Endothelial cell of umbilical vein (primary cell): ENCODE measurements around the gene TCF7. TPM values are rescaled to one million over a fixed set of nuclear protein-coding genes. Genes with fewer than 3 reads are reported as not detected.

Experiments
- BruUV-seq: library from RNA; stranded (reverse); fragments of 400-500 nt; replicated peaks from 2 replicates; lab custom pipeline; 2021; lab: Mats Ljungman, UMichigan
- CTCF ChIA-PET: fragments of 300-600, 350-600 bp; sonication (Branson Sonifier 250); formaldehyde crosslinking; loops from one replicate; lab custom pipeline; 2021; ENCODE audit warnings: antibody characterized with exemption, inconsistent platforms; lab: Charles Lee
- POLR2A ChIA-PET: fragments of 300-600, 350-600 bp; sonication (Branson Sonifier 250); formaldehyde crosslinking; loops from one replicate; lab custom pipeline; 2021; ENCODE audit warnings: antibody characterized with exemption, inconsistent platforms; lab: Charles Lee
- DNase-seq: peaks from one replicate; pipeline ENCODE4 v3.0.0-alpha.2; 2011; ENCODE audit warnings: low read depth, low spot score
- FAIRE-seq: peaks from 2 replicates; lab custom pipeline; 2011; peaks lifted over from hg19 to GRCh38; lab: Jason Lieb, UNC
- H2AFZ ChIP-seq: 2 replicates; pipeline ENCODE4 v1.6.0; 2012; ENCODE audit warnings: low read depth, low read length, control low read depth, inconsistent platforms
- H3K27ac ChIP-seq: 2 replicates; pipeline ENCODE4 v1.5.1; 2011; ENCODE audit warnings: low read depth, mild to moderate bottlenecking, control low read depth, low read length, moderate library complexity; ENCODE audit not compliant: insufficient read depth
- H3K27me3 ChIP-seq, 2 experiments: 2 replicates each; pipeline versions ENCODE4 v1.6.0 to v1.6.1; 2011; ENCODE audit warnings: low read length in 2 of 2, mixed read lengths in 1 of 2; ENCODE audit not compliant: control insufficient read depth in 2 of 2, insufficient read depth in 2 of 2
- H3K36me3 ChIP-seq, 2 experiments: 2 replicates in 1 of 2; 3 replicates in 1 of 2; pipeline ENCODE4 v1.5.1; 2011; ENCODE audit warnings: low read length in 2 of 2, mild to moderate bottlenecking in 1 of 2, moderate library complexity in 1 of 2; ENCODE audit not compliant: control insufficient read depth in 2 of 2, insufficient read depth in 2 of 2; ENCODE audit errors: extremely low read depth in 1 of 2
- H3K4me1 ChIP-seq: 3 replicates; pipeline ENCODE4 v1.5.1; 2011; ENCODE audit warnings: mild to moderate bottlenecking, low read length; ENCODE audit not compliant: control insufficient read depth, insufficient read depth; ENCODE audit errors: extremely low read depth
- H3K4me2 ChIP-seq: 2 replicates; pipeline ENCODE4 v1.6.1; 2011; ENCODE audit warnings: low read length, control low read depth, mixed read lengths; ENCODE audit not compliant: insufficient read depth
- H3K4me3 ChIP-seq, 3 experiments: fragments of 200-600 bp in 1 of 3; sonication (generic), shearing (Covaris generic) in 1 of 3; replicated peaks in 1 of 3; 2 replicates each; pipeline ENCODE4 v1.5.1; 2011 to 2016; ENCODE audit warnings: control low read depth in 3 of 3, low read length in 3 of 3, mild to moderate bottlenecking in 2 of 3, inconsistent platforms in 1 of 3, low read depth in 1 of 3, moderate library complexity in 1 of 3; ENCODE audit not compliant: insufficient read depth in 1 of 3
- H3K79me2 ChIP-seq: 2 replicates; pipeline ENCODE4 v1.6.0; 2012; ENCODE audit warnings: low read length, inconsistent platforms; ENCODE audit not compliant: control insufficient read depth, insufficient read depth
- H3K9ac ChIP-seq: replicated peaks from 2 replicates; pipeline ENCODE3; 2011; ENCODE audit warnings: low read length, control low read depth; ENCODE audit not compliant: insufficient read depth; ENCODE audit errors: extremely low read depth
- H3K9me1 ChIP-seq: replicated peaks from 3 replicates; pipeline ENCODE4 v1.6.0; 2011; ENCODE audit warnings: mild to moderate bottlenecking, low read length; ENCODE audit not compliant: control insufficient read depth, insufficient read depth; ENCODE audit errors: extremely low read depth
- H3K9me3 ChIP-seq: replicated peaks from 2 replicates; pipeline ENCODE4 v1.5.1; 2012; ENCODE audit warnings: low read length, inconsistent platforms; ENCODE audit not compliant: control insufficient read depth, insufficient read depth
- H4K20me1 ChIP-seq: replicated peaks from 2 replicates; pipeline ENCODE3; 2011; ENCODE audit warnings: mild to moderate bottlenecking, low read length; ENCODE audit not compliant: control insufficient read depth, insufficient read depth; ENCODE audit errors: extremely low read depth
- EZH2 ChIP-seq: IDR thresholded peaks from 2 replicates; pipeline ENCODE4 v1.6.1; 2012; ENCODE audit warnings: borderline replicate concordance, low read depth, mild to moderate bottlenecking, moderate library complexity, low read length, inconsistent platforms; ENCODE audit not compliant: severe bottlenecking
- FOS ChIP-seq: IDR thresholded peaks from 2 replicates; pipeline ENCODE4 v1.6.1; 2011; ENCODE audit warnings: mild to moderate bottlenecking, low read length, moderate library complexity, borderline replicate concordance; ENCODE audit not compliant: insufficient read depth
- GATA2 ChIP-seq: IDR thresholded peaks from 2 replicates; pipeline ENCODE4 v1.7.0; 2011; ENCODE audit warnings: low read depth, mild to moderate bottlenecking, moderate library complexity, mixed read lengths, low read length; ENCODE audit not compliant: insufficient read length, insufficient read depth
- JUN ChIP-seq: IDR thresholded peaks from 2 replicates; pipeline ENCODE4 v1.6.1; 2011; ENCODE audit warnings: borderline replicate concordance, low read depth; ENCODE audit not compliant: insufficient read length, insufficient read depth
- MYC ChIP-seq: IDR thresholded peaks from one replicate; pipeline ENCODE4 v1.6.1; 2011; ENCODE audit warnings: mild to moderate bottlenecking, low read depth, low read length
- POLR2A ChIP-seq: IDR thresholded peaks from 2 replicates; pipeline ENCODE4 v1.6.1; 2012; ENCODE audit warnings: low read depth, mild to moderate bottlenecking, control low read depth, low read length
- POLR2AphosphoS5 ChIP-seq: IDR thresholded peaks from 2 replicates; pipeline ENCODE4 v1.6.1; 2012; ENCODE audit warnings: low read depth, mild to moderate bottlenecking, control low read depth, low read length, moderate library complexity; ENCODE audit not compliant: insufficient read depth
- dilution Hi-C: fragments of 300-500 bp; cut with MboI; formaldehyde crosslinking; loops from one replicate; pipeline ENCODE4 v1.15.0; 2019; ENCODE audit warnings: low sequenced_read_pairs; ENCODE audit not compliant: extremely low pct_ligation_motif_present
- intact Hi-C: fragments of 100-400 bp; cut with micrococcal nuclease; formaldehyde crosslinking; loops from one replicate; pipeline ENCODE4 v1.10.0; 2022
- polyA plus RNA-seq, 4 experiments: library from polyadenylated mRNA; depleted of rRNA in 3 of 4; stranded (reverse) in 3 of 4; unstranded in 1 of 4; fragments of >200 nt; gene quantifications; 2 replicates each; pipeline versions ENCODE4 v1.2.1 to v1.2.3, GENCODE V29; 2011 to 2012; ENCODE audit warnings: missing spikeins in 1 of 4
- total RNA-seq: library from RNA; stranded (reverse); gene quantifications from 2 replicates; pipeline ENCODE4 v1.2.3, GENCODE V29; 2021
- TF ChIP-seq, protein P1 (sequence below): IDR thresholded peaks from 2 replicates; pipeline ENCODE4 v1.6.1; 2011; ENCODE audit not compliant: insufficient read depth, insufficient read length
- TF ChIP-seq, protein P2 (sequence below), 2 donors: IDR thresholded peaks; 1 replicate in 1 of 2; 2 replicates in 1 of 2; pipeline ENCODE4 v1.5.1; 2011; ENCODE audit warnings: low read length in 2 of 2, mild to moderate bottlenecking in 2 of 2, moderate library complexity in 2 of 2, control low read depth in 1 of 2, inconsistent platforms in 1 of 2, low read depth in 1 of 2; ENCODE audit not compliant: insufficient read depth in 1 of 2; ENCODE audit errors: extremely low read depth in 1 of 2

TCF7 gene
- total and polyA plus RNA-seq, 2 donors (not counting 3 experiments of a cell fraction or from before 2014, with no cell fraction given), result 1.8 to 2.5 TPM

DNA sequence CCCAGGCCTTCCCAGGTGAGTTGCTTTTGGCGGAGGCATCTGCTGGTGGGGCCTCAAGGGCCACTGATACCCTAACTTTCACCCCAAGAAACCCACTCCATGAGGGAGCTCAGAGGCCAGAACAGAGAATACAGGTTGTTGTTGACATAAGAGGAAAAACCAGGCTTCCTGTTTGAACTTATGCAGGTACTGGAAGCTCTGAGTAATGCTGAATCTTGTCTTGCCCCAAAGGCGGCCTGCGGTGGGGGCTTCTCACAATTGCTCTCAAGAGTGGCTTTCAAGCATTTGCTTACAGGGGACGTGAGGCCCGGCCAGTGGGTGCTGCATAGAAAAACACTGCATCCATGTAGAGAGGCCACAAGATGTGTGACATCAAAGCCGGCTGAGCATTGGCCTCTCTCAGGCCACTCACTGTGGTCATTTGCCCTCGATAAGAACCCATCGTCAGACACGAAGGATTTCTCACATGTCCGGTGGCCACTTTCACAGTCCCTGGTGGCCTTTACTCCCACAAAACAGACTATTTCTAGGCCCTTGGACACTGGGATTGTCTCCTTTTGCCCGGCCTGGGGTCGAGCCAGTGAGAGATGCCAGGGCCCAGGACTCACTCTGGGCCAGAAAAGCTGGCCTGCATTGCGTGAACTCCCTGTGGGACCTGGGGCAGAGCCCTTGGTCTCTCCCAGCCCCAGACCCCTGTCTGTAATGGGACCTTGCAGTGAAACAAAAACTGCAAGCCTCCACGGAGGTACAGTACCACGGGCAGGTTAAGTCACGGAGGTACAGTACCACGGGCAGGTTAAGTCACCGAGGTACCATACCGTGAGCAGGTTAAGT lies 34.5 kb upstream of the TCF7 start:
- dilution Hi-C loops (no loop called here), intact Hi-C loops (no loop called here)
- ChIA-PET POLR2A (no interaction called here), CTCF (interaction anchor here (1.5 to 1.9 kb wide), 2 partner anchors 9 to 41 kb away, joined by 3 to 6 read pairs; no protein-coding TSS in a partner anchor)
- H3K27ac ChIP-seq, result no peak overlapping the region
- H3K9me1 ChIP-seq, result no peaks in the 10 kb centered on the region
- no peak overlapping the region for H3K9ac ChIP-seq
- H3K36me3 ChIP-seq, result no peaks in the 10 kb centered on the region
- TF ChIP-seq EZH2 (no peak), JUN (no peak), GATA2 (no peak), POLR2AphosphoS5 (no peak), FOS (no peak), POLR2A (no peak), MYC (no peak)
- TF ChIP-seq, protein P1, sequence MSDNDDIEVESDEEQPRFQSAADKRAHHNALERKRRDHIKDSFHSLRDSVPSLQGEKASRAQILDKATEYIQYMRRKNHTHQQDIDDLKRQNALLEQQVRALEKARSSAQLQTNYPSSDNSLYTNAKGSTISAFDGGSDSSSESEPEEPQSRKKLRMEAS, result no peak
- TF ChIP-seq, protein P2, sequence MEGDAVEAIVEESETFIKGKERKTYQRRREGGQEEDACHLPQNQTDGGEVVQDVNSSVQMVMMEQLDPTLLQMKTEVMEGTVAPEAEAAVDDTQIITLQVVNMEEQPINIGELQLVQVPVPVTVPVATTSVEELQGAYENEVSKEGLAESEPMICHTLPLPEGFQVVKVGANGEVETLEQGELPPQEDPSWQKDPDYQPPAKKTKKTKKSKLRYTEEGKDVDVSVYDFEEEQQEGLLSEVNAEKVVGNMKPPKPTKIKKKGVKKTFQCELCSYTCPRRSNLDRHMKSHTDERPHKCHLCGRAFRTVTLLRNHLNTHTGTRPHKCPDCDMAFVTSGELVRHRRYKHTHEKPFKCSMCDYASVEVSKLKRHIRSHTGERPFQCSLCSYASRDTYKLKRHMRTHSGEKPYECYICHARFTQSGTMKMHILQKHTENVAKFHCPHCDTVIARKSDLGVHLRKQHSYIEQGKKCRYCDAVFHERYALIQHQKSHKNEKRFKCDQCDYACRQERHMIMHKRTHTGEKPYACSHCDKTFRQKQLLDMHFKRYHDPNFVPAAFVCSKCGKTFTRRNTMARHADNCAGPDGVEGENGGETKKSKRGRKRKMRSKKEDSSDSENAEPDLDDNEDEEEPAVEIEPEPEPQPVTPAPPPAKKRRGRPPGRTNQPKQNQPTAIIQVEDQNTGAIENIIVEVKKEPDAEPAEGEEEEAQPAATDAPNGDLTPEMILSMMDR (IDR thresholded peaks at IDR 0.05; ENCODE audit: extremely low read depth in 1 of 2, insufficient read depth in 1 of 2, low read depth in 1 of 2, low read length in 2 of 2), result no peak
- H3K4me2 ChIP-seq, result no peak overlapping the region
- FAIRE-seq (no peak), DNase-seq (no peak)
- no peaks in the 10 kb centered on the region for H3K79me2 ChIP-seq
- no peak overlapping the region for H3K4me3 ChIP-seq
- H3K9me3 ChIP-seq, result no peaks in the 10 kb centered on the region
- no peaks in the 10 kb centered on the region for H4K20me1 ChIP-seq
- H2AFZ ChIP-seq, result no peak overlapping the region
- no TSS peak for BruUV-seq
- peaks cover 4 to 5% of the 10 kb centered on the region in 2 experiments for H3K27me3 ChIP-seq
- no peaks in the 10 kb centered on the region for H3K4me1 ChIP-seq
